HG02981 (cell line): ENCODE results near the gene ZGPAT.

Source experiments
- ATAC-seq: cut with Tn5 transposase; IDR thresholded peaks from one replicate; pipeline ENCODE4 v1.9.1; 2021; ENCODE audit warnings: mild to moderate bottlenecking, moderate library complexity; ENCODE audit not compliant: unreplicated experiment

The ZGPAT gene

DNA sequence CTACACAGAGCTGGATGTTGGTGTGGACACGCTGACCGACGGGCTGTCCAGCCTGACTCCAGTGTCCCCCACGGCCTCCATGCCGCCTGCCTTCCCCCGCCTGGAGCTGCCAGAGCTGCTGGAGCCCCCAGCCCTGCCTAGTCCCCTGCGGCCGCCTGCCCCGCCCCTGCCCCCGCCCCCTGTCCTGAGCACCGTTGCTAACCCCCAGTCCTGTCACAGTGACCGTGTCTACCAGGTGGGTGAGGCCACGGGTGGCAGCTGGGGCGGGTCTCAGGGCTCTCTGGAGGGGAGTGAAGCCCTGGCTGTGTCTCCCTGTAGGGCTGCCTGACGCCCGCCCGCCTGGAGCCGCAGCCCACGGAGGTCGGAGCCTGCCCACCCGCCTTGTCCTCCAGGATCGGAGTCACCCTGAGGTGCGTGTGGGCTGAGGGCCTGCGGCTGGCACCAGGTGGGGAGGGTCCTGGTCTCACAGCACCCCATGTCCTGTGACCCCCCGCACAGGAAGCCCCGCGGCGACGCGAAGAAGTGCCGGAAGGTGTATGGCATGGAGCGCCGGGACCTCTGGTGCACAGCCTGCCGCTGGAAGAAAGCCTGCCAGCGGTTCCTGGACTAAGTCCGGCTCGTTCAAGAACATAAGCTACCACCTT is 34.7 kb downstream of the ZGPAT start:
- ATAC-seq, result no peak

DNA sequence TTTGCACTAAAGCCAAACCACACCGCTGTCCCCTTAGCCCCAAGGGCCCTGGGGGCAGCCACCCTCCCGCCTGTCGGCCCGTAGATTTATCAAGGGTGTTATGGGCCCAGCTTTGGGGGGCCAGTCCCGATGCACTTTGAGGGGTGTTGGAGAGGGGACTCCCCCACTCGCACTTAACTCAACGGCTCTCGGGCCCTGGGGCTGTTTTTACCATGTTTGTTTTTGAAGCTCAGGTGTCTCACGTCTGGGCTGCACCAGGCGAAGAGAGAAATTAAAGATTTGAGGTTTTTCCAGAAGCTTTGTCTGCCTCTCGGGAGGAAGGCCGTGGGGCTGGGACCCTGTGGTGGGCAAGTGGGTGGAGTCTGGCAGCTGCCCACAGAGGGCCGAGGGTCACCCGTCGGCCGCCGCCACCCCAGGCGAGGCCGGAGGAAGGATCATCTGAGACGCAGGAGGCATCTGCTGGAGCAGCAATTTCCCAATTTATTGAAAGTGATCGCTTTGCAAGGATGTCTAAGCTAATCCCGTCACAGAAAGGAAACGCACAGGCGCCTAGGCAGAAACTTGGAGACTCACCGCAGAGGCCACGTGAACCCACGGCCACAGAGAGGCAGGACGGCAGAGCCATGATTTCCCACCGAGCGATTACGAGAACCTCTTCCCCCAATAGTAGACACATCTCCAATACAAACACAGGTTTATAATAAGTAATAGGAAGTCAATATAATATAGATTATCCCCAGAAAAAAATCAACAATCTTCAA is 35.6 kb downstream of the ZGPAT start:
- ATAC-seq, result no peak

DNA sequence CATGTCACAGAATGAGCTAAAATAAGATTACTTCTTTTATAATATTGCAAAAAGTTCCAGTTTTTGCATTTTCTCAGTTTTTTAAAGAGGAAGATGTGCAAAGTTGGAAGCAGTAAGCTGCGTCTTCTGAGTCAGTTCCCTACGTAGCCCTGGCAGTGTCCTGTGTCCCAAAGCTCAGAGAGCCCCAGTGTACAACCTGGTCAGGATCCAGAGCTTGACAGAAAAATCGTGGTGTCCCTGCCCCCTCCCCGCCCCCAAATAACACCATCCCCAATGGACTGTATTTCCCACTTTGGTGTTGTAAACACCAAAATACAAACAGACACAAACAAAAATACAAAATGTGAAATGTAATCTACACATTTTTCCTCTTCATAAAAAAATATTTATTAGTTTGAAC is 36.3 kb downstream of the ZGPAT start:
- no peak for ATAC-seq

DNA sequence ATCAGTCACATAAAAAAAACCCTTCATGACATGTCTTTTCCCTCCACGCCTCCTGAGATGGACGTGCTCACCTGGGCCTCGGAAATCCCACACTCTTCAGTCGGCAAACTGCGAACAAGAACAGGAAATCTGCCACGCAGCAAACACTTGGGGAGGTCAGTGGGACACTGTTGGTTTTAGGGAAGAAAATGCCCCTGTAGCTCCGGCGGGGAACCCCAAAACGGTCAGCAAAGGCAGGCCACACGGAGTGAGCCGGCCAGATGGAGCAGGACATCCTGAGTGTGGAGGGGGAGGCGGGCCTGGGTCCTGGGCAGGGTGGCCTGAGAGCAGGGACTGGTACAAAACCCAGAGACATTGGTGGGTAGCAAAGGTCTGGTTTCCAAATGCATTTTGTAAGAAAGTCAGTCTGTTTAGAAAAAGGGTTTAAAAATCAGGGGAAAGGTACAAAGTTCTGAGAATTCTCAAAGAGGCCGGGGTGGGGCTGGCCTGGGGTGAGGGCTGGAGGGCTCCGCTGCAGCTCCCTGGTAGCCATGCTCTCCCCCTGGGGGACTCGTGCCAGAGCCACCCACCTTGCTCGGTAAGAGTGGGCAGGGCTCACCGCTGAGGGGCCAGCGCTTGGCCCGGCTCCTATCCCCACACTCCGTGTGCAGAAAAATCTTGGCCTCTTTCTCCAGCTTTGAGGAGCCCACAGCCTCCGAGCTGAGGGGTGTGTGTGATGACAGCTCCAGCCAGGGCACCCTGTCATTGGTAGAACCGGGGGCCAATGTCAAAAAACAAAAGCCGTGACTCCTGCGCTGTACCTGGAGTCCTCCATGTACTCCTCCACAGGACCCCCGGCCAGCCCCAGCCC is 37.0 kb downstream of the ZGPAT start:
- no peak for ATAC-seq

DNA sequence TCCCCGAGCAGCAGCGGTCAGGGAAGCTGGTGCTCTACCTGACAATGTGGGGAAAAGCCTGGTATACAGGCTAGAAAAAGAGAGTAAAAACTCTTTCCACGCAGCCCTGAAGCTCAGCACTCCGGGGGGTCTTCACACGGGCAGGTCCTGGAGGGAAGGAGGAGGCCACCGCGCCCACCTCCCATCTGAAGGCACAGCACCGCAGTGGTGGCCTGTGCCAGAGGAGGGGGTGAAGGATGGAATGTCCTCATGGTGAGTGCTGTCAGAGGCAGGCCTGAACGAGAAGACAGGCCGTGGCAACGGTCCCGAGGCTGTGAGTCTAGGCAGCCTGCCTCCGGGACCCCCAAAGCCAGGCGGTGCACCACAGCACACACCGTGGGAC is 37.6 kb downstream of the ZGPAT start:
- ATAC-seq, result no peak

DNA sequence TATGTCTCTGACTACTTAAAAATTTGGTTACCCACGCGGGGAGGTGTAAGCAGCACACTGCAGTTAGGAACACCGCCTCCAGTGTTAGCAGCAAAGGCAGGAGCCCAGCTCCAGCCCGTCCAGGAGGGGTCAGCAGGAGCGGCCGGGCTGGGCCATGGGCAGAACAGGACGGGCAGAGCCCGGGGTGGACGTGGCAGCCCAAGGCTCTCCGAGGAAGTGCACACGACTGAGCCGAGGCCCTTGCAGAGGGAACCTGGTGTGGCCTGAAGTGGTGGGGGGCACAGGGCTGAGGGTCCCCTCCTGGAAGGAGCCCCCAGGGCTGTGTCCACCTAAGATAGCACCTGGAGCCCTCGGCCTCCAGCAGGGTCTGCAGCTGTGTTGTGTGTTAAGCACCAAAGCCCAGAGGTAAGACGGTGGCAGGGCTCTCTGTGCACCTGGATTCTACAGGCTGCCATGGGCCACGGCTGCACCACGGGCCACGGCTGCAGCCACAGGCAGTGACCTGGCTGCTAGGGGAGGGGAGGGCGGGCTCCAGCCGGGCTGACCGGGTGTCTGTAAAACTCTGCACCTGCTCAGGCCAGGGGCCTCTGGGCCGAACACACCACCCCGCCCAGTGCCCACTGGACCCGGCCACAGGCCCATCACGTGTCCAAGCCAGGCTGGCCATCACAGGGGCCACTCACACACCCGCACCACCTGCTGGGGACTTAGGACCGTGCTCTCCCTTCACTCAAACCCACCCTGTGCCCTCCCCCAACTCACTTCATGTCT is 38.3 kb downstream of the ZGPAT start:
- no peak for ATAC-seq

DNA sequence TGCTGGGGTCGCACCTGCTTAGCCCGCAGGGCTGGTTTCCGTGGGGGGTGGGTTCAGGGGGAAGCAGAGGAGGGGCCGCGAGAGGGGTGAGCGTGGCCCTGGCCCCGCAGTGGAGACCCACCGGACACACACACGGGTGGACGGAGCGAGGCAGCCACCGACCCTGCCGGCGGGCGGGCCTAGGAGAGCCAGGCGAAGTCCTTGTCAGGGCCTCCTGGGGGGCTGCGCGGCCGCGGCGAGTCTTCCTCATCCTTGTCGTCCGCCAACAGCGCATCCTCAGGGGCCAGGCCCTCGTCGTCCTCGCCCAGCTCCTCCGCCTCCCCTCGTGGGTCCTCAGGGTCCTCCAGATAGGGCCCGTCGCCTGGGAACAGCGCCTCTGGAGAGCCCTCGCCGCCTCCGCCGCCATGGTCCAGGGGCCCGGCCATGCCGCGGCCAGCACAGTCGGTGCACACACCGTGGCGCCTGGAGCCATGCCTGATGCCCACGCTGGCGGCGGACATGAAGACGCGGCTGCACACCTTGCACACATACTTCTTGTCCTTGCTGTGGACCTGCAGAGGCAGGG is 39.0 kb downstream of the ZGPAT start:
- ATAC-seq, result no peak

DNA sequence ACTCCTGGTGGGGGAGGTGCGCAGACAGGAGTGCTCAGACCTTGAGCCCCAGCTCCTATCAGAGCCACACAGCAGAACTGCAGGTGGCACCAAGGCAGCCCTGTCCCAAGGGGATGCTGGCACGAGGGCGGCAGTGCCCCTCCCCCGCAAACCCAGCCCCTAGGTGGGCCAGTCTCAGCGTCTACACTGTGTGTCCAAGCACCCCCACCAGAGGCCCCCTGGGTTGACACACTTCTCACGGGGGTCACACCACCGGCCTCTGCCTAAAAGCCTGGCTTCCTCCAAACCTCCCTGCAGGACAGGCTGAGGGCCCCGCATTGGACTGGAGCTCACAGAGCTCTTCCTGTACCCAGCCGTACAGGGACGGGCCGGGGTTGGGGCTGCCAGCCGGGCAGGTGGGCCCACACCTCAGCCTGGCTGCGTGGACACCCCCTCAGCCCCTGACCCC is 39.8 kb downstream of the ZGPAT start:
- no peak for ATAC-seq

DNA sequence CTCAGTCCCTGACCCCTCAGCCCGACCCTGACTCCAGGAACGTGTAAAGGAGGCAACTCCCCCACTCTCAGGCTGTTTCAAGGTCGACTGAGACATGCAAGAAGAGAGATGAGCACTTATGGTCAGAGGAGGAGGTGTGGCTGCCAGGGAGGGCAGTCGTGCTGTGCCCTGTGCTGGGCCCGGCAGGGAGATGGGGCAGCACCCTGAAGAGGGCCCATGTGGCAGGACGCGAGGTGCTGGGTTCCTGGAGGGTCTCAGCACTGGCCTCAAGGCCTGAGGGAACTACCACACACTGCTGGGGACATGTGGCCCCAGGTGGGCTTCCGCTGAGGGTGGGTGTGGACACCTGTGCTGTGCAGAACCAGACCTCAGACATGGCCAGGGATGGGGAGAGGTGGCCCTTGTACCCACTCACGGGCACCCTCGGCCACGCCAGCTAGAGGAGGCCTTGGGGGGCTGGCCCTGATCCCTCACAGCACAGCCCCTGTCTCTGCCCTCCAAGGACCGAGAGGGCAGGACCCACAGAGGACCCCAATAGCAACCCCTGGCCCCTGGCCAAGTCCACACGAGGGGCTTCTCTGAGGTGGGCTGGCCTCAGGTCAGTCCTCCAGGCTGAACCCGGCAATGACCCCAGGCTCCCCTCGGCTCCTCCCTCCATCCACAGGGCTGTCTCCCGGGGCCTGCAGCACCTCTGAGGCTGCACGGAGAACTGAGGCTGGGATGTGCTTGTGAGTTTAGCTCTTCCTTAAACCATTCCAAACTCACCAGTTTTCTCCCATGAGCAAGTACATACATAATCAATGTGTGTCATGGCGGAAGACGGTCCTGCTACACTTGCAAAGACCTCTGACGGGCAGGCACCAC is 40.5 kb downstream of the ZGPAT start:
- ATAC-seq, result no peak

DNA sequence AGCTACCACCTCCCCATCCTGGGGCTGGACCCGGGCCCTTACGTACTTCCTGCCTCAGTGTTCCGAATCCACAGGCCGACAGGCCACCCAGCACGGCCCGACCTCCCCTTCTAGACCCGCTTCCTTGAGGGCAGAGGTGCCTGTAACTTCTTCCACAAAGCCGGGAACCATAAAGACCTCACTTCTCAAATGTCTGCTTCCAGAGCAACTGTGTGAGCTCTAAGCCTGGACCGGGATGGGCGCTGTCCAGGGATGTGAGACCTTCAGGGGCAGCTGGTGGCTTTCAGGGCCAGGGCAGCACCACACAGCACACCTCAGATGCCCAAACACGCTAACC is 41.1 kb downstream of the ZGPAT start:
- ATAC-seq, result no peak

DNA sequence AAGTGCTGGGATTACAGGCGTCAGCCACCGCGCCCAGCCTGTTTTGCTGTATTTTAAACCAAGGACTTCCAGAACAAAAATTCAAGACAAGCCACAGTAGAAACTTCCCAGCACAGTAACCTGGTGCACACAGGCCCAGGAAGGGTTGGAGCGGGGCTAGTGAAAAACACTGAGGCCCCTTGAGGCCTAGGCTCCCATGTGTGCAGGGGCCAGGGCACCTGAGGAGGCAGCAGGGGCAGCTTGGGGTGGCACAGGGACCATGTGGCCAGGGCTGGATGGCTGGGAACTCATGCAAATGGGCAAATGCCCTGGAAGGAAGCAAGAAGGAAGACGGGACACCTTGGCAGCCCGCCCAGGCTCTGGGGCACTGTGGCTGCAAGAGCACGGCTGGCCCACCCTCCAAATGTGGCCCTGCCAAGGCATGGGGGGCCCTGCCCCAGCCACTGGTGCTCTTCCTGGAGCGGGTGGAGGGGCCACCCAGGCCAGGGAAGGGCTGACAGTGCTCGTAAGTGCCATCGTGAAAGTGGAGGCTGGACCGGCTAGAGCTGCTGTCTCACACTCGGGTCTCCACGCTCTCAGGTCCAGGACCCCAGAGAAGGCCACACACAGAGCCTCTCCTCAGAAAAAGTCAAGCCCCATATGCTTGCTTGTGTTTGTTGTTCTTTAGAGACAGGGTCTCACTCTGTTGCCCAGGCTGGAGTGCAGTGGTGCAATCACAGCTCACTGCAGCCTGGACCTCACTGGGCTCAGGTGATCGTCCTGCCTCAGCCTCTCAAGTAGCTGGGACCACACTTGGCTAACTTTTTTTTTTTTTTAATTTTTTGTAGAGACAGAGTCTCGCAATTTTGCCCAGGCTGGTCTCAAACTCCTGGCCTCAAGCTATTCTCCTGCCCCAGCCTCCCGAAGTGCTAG is 42.0 kb downstream of the ZGPAT start:
- no peak for ATAC-seq

DNA sequence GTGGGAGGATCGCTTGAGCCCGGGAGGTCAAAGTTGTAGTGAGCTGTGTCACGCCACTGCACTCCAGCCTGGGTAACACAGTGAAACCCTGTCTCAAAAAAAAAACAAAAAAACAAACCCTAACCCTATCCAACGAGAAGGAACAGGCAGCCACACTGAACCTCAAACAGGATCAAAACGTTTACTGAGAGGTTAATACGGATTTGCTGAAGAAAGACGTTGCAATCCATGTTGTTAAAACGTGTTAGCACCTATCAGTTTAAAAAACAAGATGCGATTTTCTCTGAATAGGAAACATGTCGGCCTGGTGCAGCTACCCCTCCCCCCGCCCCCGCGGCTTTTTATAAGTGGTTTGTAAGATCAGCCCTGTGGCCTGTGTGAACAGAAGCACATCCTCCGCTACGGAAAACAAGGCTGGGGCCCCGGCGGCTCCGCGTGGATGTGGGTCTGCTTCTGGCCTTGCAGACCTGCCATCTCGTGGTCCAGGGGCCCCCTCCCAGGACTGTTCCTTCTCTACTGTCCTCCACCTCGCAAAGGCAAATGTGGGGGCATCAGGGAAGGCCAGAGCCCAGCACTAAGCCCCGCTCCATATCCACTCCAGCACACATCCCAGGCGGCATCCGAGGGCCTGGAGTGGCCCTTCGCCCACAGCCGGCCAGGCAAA is 43.1 kb downstream of the ZGPAT start:
- ATAC-seq, result no peak

DNA sequence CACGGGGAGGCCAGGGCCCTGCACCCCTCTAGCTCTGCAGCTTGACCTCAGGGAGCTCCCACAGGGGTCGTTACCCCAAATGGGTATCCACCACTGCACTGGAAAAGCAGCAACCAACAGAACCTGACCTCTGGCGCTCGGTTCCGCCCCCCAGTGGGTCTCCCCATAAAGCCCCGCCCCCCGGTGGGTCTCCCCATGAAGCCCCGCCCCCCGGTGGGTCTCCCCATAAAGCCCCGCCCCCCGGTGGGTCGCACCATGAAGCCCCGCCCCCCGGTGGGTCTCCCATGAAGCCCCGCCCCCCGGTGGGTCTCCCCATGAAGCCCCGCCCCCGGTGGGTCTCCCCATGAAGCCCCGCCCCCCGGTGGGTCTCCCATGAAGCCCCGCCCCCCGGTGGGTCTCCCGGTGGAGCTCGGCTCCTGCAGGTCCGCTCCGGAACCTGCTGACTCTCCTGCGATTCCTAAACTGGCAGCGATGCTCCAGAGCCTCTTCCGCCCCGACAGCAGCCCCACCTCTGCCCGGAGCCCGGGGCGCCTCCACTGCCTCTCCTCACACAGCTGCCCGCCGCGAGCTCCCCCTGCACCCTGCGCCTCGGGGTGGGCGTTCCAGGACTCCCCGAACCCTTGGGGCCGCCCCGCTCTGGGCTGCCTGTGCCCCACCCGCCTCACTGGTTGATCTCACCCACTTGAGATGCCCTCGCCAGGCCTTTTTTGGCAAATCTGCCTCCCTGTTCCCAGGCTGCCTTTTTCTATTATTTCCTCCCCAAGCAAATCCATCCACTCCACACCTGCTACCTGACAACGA is 43.8 kb downstream of the ZGPAT start:
- no peak for ATAC-seq

DNA sequence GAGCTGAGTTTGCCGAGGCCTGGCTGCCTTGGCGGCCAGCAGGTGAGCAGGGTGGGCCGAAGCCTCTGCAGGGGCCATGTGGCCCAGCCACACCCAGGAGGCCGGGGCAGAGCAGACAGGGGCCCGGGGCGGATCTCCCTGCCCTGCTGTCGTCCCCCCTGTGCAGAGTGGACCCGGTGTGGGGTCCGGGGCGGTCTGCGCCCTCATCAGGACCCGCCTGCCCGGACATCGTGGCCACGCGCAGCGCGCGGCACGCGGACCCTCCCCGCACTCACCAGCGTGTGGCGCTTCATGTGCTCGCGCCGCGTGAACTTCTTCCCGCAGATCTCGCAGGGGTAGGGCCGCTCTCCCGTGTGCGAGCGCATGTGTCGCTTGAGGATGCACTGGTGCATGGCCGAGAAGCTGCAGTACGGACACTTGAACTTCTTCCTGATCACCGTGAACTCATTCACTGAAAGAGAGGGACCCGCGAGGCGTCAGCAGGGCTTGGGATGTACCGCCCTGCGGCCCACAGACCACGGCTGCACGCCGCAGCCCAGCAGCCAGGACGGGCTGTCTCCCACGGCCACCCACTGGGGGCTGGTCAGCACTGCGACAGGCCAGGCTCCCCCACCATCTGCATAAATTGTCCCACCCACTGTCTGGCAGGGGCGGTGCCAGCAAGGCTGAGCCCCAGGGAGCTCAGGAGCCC is 44.7 kb downstream of the ZGPAT start:
- ATAC-seq, result no peak

DNA sequence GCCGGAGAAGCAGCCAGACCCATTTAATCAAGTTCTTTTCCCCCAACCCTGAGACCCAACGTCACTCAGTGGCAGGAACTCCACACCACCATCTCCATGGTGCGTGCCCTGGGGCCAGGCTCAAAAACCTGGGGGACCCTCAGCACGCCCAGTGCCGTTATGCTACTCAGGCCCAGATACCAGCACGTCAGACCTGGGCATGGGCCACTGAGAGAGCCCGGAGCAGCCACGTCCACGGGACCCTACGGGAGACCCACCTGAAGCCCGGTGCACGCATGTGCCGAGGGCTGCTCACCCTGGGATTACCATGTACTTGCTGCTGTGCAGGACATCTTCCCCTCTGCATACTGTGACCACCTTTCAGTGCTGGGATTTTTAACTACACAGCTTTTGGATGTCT is 45.5 kb downstream of the ZGPAT start:
- no peak for ATAC-seq

DNA sequence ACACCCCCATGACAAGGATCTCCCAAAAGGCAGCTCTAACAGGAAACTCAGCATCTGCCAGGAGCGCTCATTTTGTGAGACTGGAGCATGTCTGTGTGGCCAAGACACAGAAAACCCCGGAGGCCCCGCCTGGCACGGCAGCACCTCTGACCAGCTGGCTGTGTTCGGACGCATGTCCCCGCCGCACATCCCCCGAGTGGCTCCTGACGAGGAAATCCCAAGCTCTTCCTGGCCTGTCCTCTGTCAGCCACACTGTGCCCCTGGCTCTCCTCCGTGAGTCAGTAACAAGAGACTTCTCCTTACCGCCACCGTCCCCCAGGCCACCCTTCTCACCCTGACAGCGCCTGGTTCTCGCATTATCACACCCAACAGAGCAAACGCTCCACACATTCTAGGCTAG is 46.2 kb downstream of the ZGPAT start:
- no peak for ATAC-seq
